ENCODE results near the gene CHDH.

CHDH gene

GRCh38 chr3:53817809-53818208 is 28.4 kb downstream of the CHDH start:
- H3K4me3 ChIP-seq (ENCODE audit: low read depth in 1 of 2, low read length in 1 of 2) = no peak overlapping the region
- H3K27me3 ChIP-seq = peaks cover 13% of the 10 kb centered on the region
- no peaks in the 10 kb centered on the region for H3K4me1 ChIP-seq (ENCODE audit: control insufficient read depth in 1 of 2, insufficient read depth in 1 of 2, low read depth in 1 of 2, low read length in 1 of 2)
- no peaks in the 10 kb centered on the region for H3K9me3 ChIP-seq
- H3K36me3 ChIP-seq = peaks cover 11% of the 10 kb centered on the region
- TF ChIP-seq, protein P1, sequence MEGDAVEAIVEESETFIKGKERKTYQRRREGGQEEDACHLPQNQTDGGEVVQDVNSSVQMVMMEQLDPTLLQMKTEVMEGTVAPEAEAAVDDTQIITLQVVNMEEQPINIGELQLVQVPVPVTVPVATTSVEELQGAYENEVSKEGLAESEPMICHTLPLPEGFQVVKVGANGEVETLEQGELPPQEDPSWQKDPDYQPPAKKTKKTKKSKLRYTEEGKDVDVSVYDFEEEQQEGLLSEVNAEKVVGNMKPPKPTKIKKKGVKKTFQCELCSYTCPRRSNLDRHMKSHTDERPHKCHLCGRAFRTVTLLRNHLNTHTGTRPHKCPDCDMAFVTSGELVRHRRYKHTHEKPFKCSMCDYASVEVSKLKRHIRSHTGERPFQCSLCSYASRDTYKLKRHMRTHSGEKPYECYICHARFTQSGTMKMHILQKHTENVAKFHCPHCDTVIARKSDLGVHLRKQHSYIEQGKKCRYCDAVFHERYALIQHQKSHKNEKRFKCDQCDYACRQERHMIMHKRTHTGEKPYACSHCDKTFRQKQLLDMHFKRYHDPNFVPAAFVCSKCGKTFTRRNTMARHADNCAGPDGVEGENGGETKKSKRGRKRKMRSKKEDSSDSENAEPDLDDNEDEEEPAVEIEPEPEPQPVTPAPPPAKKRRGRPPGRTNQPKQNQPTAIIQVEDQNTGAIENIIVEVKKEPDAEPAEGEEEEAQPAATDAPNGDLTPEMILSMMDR (IDR thresholded peaks at IDR 0.05) = no peak
- H3K27ac ChIP-seq = no peak overlapping the region

DNA sequence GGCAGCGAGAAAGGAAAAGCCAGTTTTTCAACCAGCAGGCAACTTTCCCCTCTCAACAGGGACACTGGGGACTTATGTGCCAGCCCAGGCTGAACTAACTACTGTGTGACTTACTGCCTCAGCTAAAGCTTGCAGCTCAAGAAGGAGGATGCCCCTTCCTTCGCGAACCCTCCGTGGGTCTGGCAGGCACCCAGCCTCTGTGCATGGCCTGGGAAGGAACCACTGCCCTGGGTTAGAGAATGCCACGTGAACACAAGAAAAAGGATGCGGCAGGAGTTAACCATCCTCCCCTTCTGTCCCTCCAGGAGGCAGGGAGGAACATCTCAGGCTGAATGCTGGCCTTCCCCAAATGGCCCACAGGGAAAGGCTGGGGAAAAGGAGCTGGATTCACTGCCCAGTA is 29.0 kb downstream of the CHDH start:
- no peak overlapping the region for H3K4me3 ChIP-seq (ENCODE audit: low read depth in 1 of 2, low read length in 1 of 2)
- no peaks in the 10 kb centered on the region for H3K9me3 ChIP-seq
- no peaks in the 10 kb centered on the region for H3K4me1 ChIP-seq (ENCODE audit: control insufficient read depth in 1 of 2, insufficient read depth in 1 of 2, low read depth in 1 of 2, low read length in 1 of 2)
- H3K27ac ChIP-seq = no peak overlapping the region
- H3K36me3 ChIP-seq = peaks cover 11% of the 10 kb centered on the region
- TF ChIP-seq, protein P1 (IDR thresholded peaks at IDR 0.05) = no peak
- peaks cover 13% of the 10 kb centered on the region for H3K27me3 ChIP-seq

DNA sequence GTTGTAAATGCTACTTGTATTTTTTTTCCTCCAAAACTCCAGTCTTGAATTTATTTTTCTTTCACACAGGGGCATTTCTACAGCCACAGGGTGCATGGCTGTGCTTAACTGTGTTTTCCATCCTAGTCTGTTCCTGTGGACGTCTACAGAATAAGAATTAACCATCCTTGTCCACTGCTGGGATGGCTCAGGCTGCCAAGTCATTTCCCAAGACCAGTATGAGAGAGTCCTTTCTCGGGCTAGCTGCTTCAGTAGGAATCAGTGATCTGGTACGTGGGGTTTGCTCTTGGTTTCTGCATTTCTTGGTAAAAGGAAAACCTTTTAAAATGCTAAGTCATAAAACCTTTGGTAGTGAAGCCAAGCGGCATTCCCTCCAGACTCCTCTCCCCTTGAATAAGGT is 29.8 kb downstream of the CHDH start:
- H3K9me3 ChIP-seq = no peaks in the 10 kb centered on the region
- TF ChIP-seq, protein P1 (IDR thresholded peaks at IDR 0.05) = no peak
- H3K36me3 ChIP-seq = peaks cover 11% of the 10 kb centered on the region
- no peaks in the 10 kb centered on the region for H3K4me1 ChIP-seq (ENCODE audit: control insufficient read depth in 1 of 2, insufficient read depth in 1 of 2, low read depth in 1 of 2, low read length in 1 of 2)
- H3K27me3 ChIP-seq = peaks cover 13% of the 10 kb centered on the region
- H3K27ac ChIP-seq = no peak overlapping the region
- no peak overlapping the region for H3K4me3 ChIP-seq (ENCODE audit: low read depth in 1 of 2, low read length in 1 of 2)

DNA sequence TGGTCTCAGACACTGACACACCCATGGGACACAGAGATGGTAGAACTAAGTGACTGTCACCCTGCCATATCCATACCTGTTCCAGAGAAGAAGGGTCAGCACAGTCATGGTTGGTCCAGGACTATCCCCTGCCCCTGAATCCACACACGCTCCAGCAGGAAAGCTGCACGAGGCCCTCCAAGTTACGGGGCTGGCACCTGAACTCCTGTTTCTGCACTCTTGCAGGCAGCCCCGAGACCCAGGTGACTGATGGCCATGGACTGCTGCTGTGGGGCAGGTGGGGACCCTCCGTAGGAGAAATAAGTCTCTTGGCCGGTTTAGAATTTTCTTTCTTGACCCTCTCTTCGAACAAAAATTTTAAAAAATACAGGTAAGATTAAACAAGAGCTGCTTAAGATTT is 30.6 kb downstream of the CHDH start:
- H3K4me1 ChIP-seq (ENCODE audit: control insufficient read depth in 1 of 2, insufficient read depth in 1 of 2, low read depth in 1 of 2, low read length in 1 of 2) = no peaks in the 10 kb centered on the region
- TF ChIP-seq, protein P1 (IDR thresholded peaks at IDR 0.05) = no peak
- no peaks in the 10 kb centered on the region for H3K9me3 ChIP-seq
- peaks cover 11% of the 10 kb centered on the region for H3K36me3 ChIP-seq
- H3K4me3 ChIP-seq (ENCODE audit: low read depth in 1 of 2, low read length in 1 of 2) = no peak overlapping the region
- no peak overlapping the region for H3K27ac ChIP-seq
- H3K27me3 ChIP-seq = peaks cover 13% of the 10 kb centered on the region

- H3K9me3 ChIP-seq = no peaks in the 10 kb centered on the region
- peaks cover 11% of the 10 kb centered on the region for H3K36me3 ChIP-seq
- no peak overlapping the region for H3K4me3 ChIP-seq (ENCODE audit: low read depth in 1 of 2, low read length in 1 of 2)
- H3K27ac ChIP-seq = no peak overlapping the region
- TF ChIP-seq, protein P1 (IDR thresholded peaks at IDR 0.05) = no peak
- peaks cover 13% of the 10 kb centered on the region for H3K27me3 ChIP-seq
- no peaks in the 10 kb centered on the region for H3K4me1 ChIP-seq (ENCODE audit: control insufficient read depth in 1 of 2, insufficient read depth in 1 of 2, low read depth in 1 of 2, low read length in 1 of 2)
These were observed 31.2 kb downstream of the CHDH start for GRCh38 chr3:53815067-53815466.

DNA sequence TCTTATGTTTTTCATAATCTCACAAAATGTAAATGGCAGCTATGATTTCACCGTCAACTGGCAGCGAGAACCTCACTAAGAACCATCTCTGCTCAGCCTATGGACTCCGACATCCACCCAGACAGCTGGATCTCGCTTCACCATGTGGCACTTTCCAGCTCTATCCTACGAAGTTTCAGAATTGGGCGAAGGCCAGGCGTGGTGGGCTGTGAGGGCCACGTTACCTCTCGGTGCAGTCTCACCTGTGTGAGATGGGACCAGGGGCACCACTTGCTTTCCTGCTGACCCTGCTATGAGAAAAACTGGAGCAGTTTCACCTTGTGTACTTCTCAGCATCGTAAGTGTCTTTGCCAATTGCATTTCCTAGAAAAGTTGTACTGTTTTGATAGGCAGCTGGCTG is 32.3 kb downstream of the CHDH start:
- TF ChIP-seq, protein P1 (IDR thresholded peaks at IDR 0.05) = no peak
- Histone ChIP-seq H3K36me3 (peaks cover 6% of the 10 kb centered on the region), H3K27ac (no peak overlapping the region), H3K4me3 (ENCODE audit: low read depth in 1 of 2, low read length in 1 of 2) (no peak overlapping the region), H3K27me3 (peaks cover 13% of the 10 kb centered on the region), H3K4me1 (ENCODE audit: control insufficient read depth in 1 of 2, insufficient read depth in 1 of 2, low read depth in 1 of 2, low read length in 1 of 2) (no peaks in the 10 kb centered on the region), H3K9me3 (no peaks in the 10 kb centered on the region)

Data from neutrophil (primary cell).